Fibroblast of lung (primary cell): ENCODE data around the gene WDR33.
"Not testable (repeated sequence)": the region's sequence is repeated elsewhere in the genome, so short reads cannot be mapped to it uniquely, and the experiment has no call there.

Experiments
- CTCF ChIP-seq, 2 donors: IDR thresholded peaks in 1 of 2; conservative IDR thresholded peaks in 1 of 2; 1 replicate in 1 of 2; 2 replicates in 1 of 2; pipeline ENCODE4 v1.5.1; 2011 to 2012; ENCODE audit warnings: low read length in 2 of 2, control low read depth in 1 of 2, inconsistent platforms in 1 of 2, low read depth in 1 of 2, mild to moderate bottlenecking in 1 of 2
- EZH2 ChIP-seq: IDR thresholded peaks from 2 replicates; pipeline ENCODE4 v1.5.1; 2012; ENCODE audit warnings: low read length, control low read depth, mild to moderate bottlenecking; ENCODE audit errors: missing control alignments

- TF ChIP-seq CTCF (conservative IDR thresholded peaks at IDR 0.05 in 1 of 2, IDR thresholded peaks at IDR 0.05 in 1 of 2; ENCODE audit: low read depth in 1 of 2, low read length in 2 of 2); EZH2: not testable (repeated sequence)
These were observed 1.5 kb upstream of the WDR33 start for GRCh38 chr2:127812441-127812840.
